NOMO-1 (cell line): ENCODE data around the gene DNAH17.

Experiments used
- DNase-seq, 2 experiments: peaks; one replicate each; lab custom pipeline; 2025; ENCODE audit not compliant: unreplicated experiment in 2 of 2; lab: John Stamatoyannopoulos, UW

DNAH17 gene

GRCh38 chr17:78399693-78400144, 177.5 kb downstream of the DNAH17 start:
- DNase-seq: no peak

- no peak for DNase-seq
These were observed 178.0 kb downstream of the DNAH17 start for GRCh38 chr17:78399028-78399692.

- no peak for DNase-seq
These were observed 178.8 kb downstream of the DNAH17 start for GRCh38 chr17:78398390-78398789.

GRCh38 chr17:78397681-78398101, 179.5 kb downstream of the DNAH17 start:
- DNase-seq: no peak

- no peak for DNase-seq
These were observed 180.5 kb downstream of the DNAH17 start for GRCh38 chr17:78396441-78397337.

- DNase-seq: no peak
These were observed 182.0 kb downstream of the DNAH17 start for GRCh38 chr17:78395155-78395554.

- DNase-seq: no peak
These were observed 183.0 kb downstream of the DNAH17 start for GRCh38 chr17:78394209-78394608.

- DNase-seq: no peak
These were observed 183.6 kb downstream of the DNAH17 start for GRCh38 chr17:78393575-78393974.

GRCh38 chr17:78392295-78392694, 184.9 kb downstream of the DNAH17 start:
- DNase-seq: no peak

- no peak for DNase-seq
These were observed 185.4 kb downstream of the DNAH17 start for GRCh38 chr17:78391843-78392242.

- no peak for DNase-seq
These were observed 186.2 kb downstream of the DNAH17 start for GRCh38 chr17:78391051-78391431.

- DNase-seq: no peak
These were observed 186.8 kb downstream of the DNAH17 start for GRCh38 chr17:78390241-78391050.

GRCh38 chr17:78387977-78388941, 188.9 kb downstream of the DNAH17 start:
- peak; percentile 83 to 95 for DNase-seq

GRCh38 chr17:78384479-78385175, 192.6 kb downstream of the DNAH17 start:
- no peak for DNase-seq

- DNase-seq: peak; percentile 85 to 87
These were observed 193.3 kb downstream of the DNAH17 start for GRCh38 chr17:78383725-78384471.

- peak; percentile 44 to 96 for DNase-seq
These were observed 195.5 kb downstream of the DNAH17 start for GRCh38 chr17:78381601-78382232.

GRCh38 chr17:78380370-78380769, 196.8 kb downstream of the DNAH17 start:
- no peak for DNase-seq

- DNase-seq: peak in 1 of 2 experiments; percentile 22
These were observed 198.1 kb downstream of the DNAH17 start for GRCh38 chr17:78379131-78379491.
